Spleen (tissue), 11 donors: ENCODE results near the gene TDRD3. TPM values are rescaled to one million over a fixed set of nuclear protein-coding genes. Genes with fewer than 3 reads are reported as not detected.

Experiments used
- DNase-seq: peaks from one replicate; pipeline ENCODE4 v3.0.0-alpha.2; 2020
- H3K27ac ChIP-seq, 8 donors: fragments of 200-600 bp; sonication (generic) in 7 of 8; 1 replicate in 4 of 8; 2 replicates in 4 of 8; pipeline versions ENCODE4 v1.5.0 to v1.8.0; 2016 to 2021; ENCODE audit warnings: inconsistent platforms in 4 of 8, mild to moderate bottlenecking in 4 of 8, moderate library complexity in 1 of 8
- H3K27me3 ChIP-seq, 7 donors: fragments of 200-600 bp; sonication (generic) in 6 of 7; replicated peaks in 1 of 7; 1 replicate in 4 of 7; 2 replicates in 3 of 7; pipeline versions ENCODE4 v1.5.0 to v1.8.0; 2016 to 2021; ENCODE audit warnings: inconsistent platforms in 3 of 7, mild to moderate bottlenecking in 1 of 7
- H3K36me3 ChIP-seq, 6 donors: fragments of 200-600 bp; sonication (generic) in 5 of 6; 1 replicate in 4 of 6; 2 replicates in 2 of 6; pipeline versions ENCODE4 v1.5.0 to v1.8.0; 2016 to 2021; ENCODE audit warnings: inconsistent platforms in 2 of 6
- H3K4me1 ChIP-seq, 6 donors: fragments of 200-600 bp; sonication (generic) in 5 of 6; 1 replicate in 3 of 6; 2 replicates in 3 of 6; pipeline versions ENCODE4 v1.5.0 to v1.8.0; 2016 to 2021; ENCODE audit warnings: inconsistent platforms in 3 of 6
- H3K4me3 ChIP-seq, 8 donors: fragments of 200-600 bp; sonication (generic) in 7 of 8; 1 replicate in 4 of 8; 2 replicates in 4 of 8; pipeline versions ENCODE4 v1.5.0 to v1.8.0; 2016 to 2021; ENCODE audit warnings: inconsistent platforms in 4 of 8, mild to moderate bottlenecking in 4 of 8, moderate library complexity in 2 of 8
- H3K9me3 ChIP-seq, 8 donors: fragments of 200-600 bp; sonication (generic) in 7 of 8; 1 replicate in 4 of 8; 2 replicates in 4 of 8; pipeline versions ENCODE4 v1.5.0 to v1.8.0; 2016 to 2021; ENCODE audit warnings: inconsistent platforms in 4 of 8
- POLR2A ChIP-seq, 3 donors: fragments of 450-650 bp; IDR thresholded peaks; one replicate each; pipeline ENCODE4 v1.5.1; 2017; ENCODE audit warnings: antibody characterized with exemption in 3 of 3, mild to moderate bottlenecking in 1 of 3
- POLR2AphosphoS5 ChIP-seq, 3 donors: sonication (generic); formaldehyde crosslinking; IDR thresholded peaks; one replicate each; pipeline ENCODE4 v1.5.1; 2017; ENCODE audit warnings: antibody characterized with exemption in 3 of 3
- WGBS, 5 donors: extraction: QIAGEN DNeasy Blood & Tissue Kit in 3 of 5; methylation state at CpG; one replicate each; pipeline versions ENCODE4 v1.1.5 to v1.1.7; 2013 to 2018; 5-methylcytosine and 5-hydroxymethylcytosine counted together
- intact Hi-C: fragments of 100-400 bp; cut with DNase I; formaldehyde crosslinking; loops from one replicate; pipeline ENCODE4 v1.15.0; 2023; ENCODE audit warnings: low total_unique reads
- polyA plus RNA-seq, 3 donors: library from polyadenylated mRNA; stranded (reverse); fragments of 200-250 nt; gene quantifications; one replicate each; pipeline ENCODE4 v1.2.1, GENCODE V29; 2013
- total RNA-seq, 7 donors: library from RNA; depleted of rRNA in 3 of 7; stranded (reverse); fragments of >200 nt in 3 of 7; fragmentation: NEBNext Ultra II Directional in 4 of 7; extraction: Animal tissue kit (Norgen Biotek cat#: 25700) in 4 of 7; gene quantifications; one replicate each; pipeline versions ENCODE4 v1.1.0 to v1.2.1, GENCODE V29; 2016 to 2021
- TF ChIP-seq, protein P1 (sequence below), 11 experiments: fragments of 200-600 bp in 7 of 11; fragments of 450-650 bp in 4 of 11; sonication (generic) in 4 of 11; IDR thresholded peaks in 8 of 11; conservative IDR thresholded peaks in 3 of 11; 1 replicate in 7 of 11; 2 replicates in 4 of 11; pipeline versions ENCODE4 v1.4.0 to v1.8.0; 2016 to 2021; ENCODE audit warnings: antibody characterized with exemption in 11 of 11, inconsistent platforms in 4 of 11, mild to moderate bottlenecking in 1 of 11
- donor health status: healthy with polysubstance abuse.
- donor health status: DM: no; HTN: no; CAD: no; lungs with moderate emphysema.
- donor health status: DM: no; HTN: no; CAD: no.
- donor health status: Bipolar disorder and iron deficiency.
- donor health status: healthy.
- donor health status: DM: no; HTN: no; CAD: no.
- donor health status: DM: yes; HTN: yes; CAD: no.

Gene TDRD3
- total and polyA plus RNA-seq, 10 donors = 9.5 to 36.4 (median 23.1) TPM

- TF ChIP-seq POLR2A (IDR thresholded peaks at IDR 0.05) = no peak
- TF ChIP-seq, protein P1, sequence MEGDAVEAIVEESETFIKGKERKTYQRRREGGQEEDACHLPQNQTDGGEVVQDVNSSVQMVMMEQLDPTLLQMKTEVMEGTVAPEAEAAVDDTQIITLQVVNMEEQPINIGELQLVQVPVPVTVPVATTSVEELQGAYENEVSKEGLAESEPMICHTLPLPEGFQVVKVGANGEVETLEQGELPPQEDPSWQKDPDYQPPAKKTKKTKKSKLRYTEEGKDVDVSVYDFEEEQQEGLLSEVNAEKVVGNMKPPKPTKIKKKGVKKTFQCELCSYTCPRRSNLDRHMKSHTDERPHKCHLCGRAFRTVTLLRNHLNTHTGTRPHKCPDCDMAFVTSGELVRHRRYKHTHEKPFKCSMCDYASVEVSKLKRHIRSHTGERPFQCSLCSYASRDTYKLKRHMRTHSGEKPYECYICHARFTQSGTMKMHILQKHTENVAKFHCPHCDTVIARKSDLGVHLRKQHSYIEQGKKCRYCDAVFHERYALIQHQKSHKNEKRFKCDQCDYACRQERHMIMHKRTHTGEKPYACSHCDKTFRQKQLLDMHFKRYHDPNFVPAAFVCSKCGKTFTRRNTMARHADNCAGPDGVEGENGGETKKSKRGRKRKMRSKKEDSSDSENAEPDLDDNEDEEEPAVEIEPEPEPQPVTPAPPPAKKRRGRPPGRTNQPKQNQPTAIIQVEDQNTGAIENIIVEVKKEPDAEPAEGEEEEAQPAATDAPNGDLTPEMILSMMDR (IDR thresholded peaks at IDR 0.05 in 8 of 11, conservative IDR thresholded peaks at IDR 0.05 in 3 of 11) = no peak
- no peak for TF ChIP-seq POLR2AphosphoS5 (IDR thresholded peaks at IDR 0.05)
- H3K36me3 ChIP-seq = no peaks in the 10 kb centered on the region
- H3K27me3 ChIP-seq = no peaks in the 10 kb centered on the region
- DNase-seq = no peak
- intact Hi-C loops = no loop called here
- H3K27ac ChIP-seq = no peak overlapping the region
- 73 to 83% (median 79%) methylated on average over 9 of the region's 9 CpGs for WGBS, 5 donors
- H3K9me3 ChIP-seq = peaks cover 0 to 26% (median 3%) of the 10 kb centered on the region in 8 donors
- H3K4me1 ChIP-seq = no peaks in the 10 kb centered on the region
- H3K4me3 ChIP-seq = no peak overlapping the region
Observed at GRCh38 chr13:60583196-60583888, 186.3 kb downstream of the TDRD3 start.

- intact Hi-C loops = no loop called here
- DNase-seq = no peak
- 63 to 79% (median 67%) methylated on average over 14 to 15 of the region's 15 CpGs for WGBS, 5 donors
- Histone ChIP-seq H3K27me3 (no peaks in the 10 kb centered on the region), H3K36me3 (no peaks in the 10 kb centered on the region), H3K9me3 (peaks cover 0 to 26% (median 3%) of the 10 kb centered on the region in 8 donors), H3K4me1 (no peaks in the 10 kb centered on the region), H3K4me3 (no peak overlapping the region), H3K27ac (no peak overlapping the region)
- TF ChIP-seq POLR2A (IDR thresholded peaks at IDR 0.05) (no peak), POLR2AphosphoS5 (IDR thresholded peaks at IDR 0.05) (no peak)
- TF ChIP-seq, protein P1 (IDR thresholded peaks at IDR 0.05 in 8 of 11, conservative IDR thresholded peaks at IDR 0.05 in 3 of 11) = no peak
Observed at GRCh38 chr13:60583911-60584753, 187.1 kb downstream of the TDRD3 start.

- H3K27ac ChIP-seq = no peak overlapping the region
- H3K4me1 ChIP-seq = no peaks in the 10 kb centered on the region
- intact Hi-C loops = no loop called here
- no peaks in the 10 kb centered on the region for H3K27me3 ChIP-seq
- DNase-seq = no peak
- 65 to 82% (median 74%) methylated on average over 8 to 11 of the region's 11 CpGs for WGBS, 5 donors
- H3K9me3 ChIP-seq = peaks cover 0 to 26% (median 3%) of the 10 kb centered on the region in 8 donors
- no peaks in the 10 kb centered on the region for H3K36me3 ChIP-seq
- TF ChIP-seq POLR2AphosphoS5 (IDR thresholded peaks at IDR 0.05) (no peak), POLR2A (IDR thresholded peaks at IDR 0.05) (no peak)
- TF ChIP-seq, protein P1 (IDR thresholded peaks at IDR 0.05 in 8 of 11, conservative IDR thresholded peaks at IDR 0.05 in 3 of 11) = no peak
- H3K4me3 ChIP-seq = no peak overlapping the region
Observed at GRCh38 chr13:60584976-60585375, 188.0 kb downstream of the TDRD3 start.
